GM19372 (cell line): ENCODE results near the gene RASL10B.
"Not testable (repeated sequence)": the region's sequence is repeated elsewhere in the genome, so short reads cannot be mapped to it uniquely, and the experiment has no call there.

Source experiments
- ATAC-seq: cut with Tn5 transposase; IDR thresholded peaks from one replicate; pipeline ENCODE4 v1.9.1; 2021; ENCODE audit warnings: mild to moderate bottlenecking, low read depth, moderate library complexity; ENCODE audit not compliant: unreplicated experiment

The RASL10B gene

DNA sequence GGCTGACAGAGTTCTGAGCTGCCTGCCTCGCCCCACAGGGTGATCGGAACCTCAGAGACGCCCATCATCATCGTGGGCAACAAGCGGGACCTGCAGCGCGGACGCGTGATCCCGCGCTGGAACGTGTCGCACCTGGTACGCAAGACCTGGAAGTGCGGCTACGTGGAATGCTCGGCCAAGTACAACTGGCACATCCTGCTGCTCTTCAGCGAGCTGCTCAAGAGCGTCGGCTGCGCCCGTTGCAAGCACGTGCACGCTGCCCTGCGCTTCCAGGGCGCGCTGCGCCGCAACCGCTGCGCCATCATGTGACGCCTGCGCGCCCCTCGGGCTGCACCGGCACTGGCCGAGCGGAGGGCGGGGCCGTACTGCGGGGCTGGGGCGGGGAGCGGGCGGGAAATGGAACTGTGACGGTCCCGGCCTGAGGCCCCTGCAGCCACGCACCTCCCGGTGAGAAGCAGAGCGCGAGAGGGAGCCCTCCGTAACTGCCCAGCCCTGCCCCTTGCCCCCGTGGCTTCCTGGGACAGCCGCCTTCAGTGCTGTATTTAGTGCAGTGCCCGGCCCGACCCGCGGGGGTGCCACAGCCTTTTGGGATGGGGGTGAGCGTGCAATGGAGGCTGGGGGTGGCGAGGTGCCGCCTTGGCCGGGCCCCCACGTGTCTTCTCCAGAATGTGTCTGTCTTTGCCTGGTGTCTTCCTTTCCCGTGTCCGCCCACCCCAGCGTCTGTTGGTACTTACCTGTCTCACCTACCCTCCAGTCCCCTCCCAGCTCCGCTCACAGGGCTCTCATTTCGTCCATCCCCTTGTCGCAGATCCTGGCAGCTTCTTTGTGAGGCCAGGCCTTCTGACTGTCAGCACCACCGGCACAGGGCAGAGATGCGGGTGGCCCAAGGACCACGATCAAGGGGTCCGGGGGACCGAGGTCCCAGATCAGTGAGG, 9.8 kb downstream of the RASL10B start:
- no peak for ATAC-seq

DNA sequence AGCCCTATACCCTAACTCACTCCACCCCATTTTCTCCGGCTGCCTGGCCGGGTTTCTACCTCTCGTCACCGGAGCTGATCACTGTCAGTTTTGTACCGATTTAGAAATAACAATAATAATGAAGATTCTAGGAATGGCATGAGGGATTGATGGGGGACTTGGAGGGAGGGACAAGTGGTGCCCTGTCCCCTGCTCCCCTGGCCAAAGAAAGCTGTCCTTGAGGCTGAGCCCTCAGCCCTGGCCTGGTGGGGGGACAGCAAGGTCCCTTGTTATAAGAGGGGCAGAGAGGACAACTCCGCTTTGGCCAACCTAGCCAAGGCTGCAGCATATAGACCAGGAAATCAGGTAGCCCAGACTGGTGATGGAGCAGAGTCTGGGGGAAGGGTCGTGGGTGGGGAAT, 11.1 kb downstream of the RASL10B start:
- no peak for ATAC-seq

DNA sequence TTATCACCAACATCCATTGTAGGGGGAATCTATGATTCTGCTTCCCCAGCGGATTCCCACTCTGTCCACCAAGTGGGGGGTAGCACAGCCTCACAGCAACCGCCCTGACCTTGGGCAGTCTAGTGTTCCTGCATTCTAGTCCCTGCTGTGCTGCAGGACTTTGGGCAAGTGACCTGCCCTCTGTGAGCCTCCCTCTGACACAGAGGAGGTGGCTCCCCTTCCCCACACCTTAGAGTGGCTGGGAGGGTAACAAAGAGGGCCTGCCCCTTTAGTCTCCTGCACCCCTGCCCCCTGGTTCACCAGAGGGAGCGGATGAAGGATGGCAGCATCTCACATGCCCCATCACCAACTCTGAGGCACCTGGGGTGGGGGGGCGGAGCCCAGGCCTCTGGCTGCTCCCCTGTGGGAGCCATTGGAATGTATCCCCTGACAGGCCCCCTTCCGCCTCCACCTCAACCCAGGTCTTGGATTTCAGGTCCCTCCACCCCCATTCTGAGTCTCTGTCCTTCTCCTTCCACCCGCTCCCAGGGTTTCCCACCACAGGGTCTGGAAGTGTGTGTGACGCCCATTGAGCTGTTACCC, 11.5 kb downstream of the RASL10B start:
- no peak for ATAC-seq

DNA sequence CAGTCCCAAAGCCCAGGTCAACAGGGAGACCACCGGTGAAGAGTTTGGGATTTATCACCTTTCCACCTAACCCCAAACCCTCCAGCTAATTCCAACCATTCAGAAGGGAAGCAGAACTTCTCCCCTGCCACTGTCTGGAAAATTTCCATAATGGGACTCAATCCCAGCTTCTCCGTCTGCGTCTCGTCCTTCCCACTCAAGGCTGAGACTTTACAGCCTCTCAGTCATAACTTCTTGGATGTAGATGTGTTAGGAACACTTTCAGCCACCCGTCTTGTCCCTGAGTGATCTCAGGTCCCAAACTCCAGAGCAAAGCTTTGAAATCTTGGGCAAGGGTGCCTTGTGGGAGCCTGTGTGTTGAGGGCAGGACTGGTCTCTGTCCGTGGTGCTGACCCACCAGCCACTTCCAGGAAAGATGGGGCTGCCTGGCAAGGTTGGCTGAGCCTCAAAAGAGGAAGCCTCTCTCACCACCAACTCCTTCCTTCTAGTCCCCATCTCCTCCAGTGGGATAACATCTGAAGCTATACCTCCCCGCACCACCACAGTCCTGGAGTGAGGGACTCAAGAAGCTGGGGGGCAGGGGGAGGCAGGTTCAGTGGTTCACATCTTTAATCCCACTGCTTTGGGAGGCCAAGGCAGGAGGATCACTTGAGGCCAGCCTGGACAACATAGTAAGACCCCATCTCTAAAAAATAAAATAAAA, 12.3 kb downstream of the RASL10B start:
- ATAC-seq = no peak

DNA sequence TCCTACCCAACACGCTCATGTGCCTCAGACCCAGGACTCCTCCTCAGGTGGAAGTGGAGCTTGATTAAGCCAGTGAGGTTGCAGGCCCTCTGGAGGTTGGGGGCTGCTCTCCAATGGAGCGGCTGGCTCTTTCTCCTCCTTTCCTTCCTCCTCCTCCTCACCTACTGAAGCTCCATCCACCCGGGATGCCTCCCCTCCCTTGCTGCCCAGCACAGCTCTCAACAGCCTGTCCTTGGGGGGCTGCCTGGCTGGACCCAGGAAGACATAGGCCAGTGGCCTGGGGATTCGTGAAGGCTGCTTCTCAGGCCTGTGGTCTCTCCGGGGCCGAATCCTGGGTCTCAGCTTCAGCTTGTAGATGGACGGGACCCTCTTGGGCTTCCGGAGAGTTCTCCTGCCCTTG, 13.4 kb downstream of the RASL10B start:
- ATAC-seq = no peak

DNA sequence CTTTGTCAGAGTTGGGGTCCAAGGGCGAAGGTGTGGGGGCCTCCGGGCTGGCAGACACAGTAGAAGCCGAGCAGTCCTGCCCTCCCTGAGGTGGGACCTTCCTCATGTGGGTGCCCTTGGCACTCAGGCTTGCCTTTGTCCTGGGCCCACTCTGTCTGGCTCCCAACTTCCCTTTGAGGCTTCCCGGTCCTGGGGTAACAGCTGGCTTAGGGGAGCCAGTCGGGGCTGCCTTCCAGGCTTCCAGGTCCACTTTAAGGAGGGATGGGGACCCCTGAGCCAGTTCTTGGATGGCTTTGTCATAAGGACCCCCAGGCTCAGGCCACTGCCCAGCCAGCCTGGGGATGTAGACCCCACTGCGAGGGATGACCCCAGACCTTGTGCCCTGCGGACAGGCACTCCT, 13.8 kb downstream of the RASL10B start:
- no peak for ATAC-seq

DNA sequence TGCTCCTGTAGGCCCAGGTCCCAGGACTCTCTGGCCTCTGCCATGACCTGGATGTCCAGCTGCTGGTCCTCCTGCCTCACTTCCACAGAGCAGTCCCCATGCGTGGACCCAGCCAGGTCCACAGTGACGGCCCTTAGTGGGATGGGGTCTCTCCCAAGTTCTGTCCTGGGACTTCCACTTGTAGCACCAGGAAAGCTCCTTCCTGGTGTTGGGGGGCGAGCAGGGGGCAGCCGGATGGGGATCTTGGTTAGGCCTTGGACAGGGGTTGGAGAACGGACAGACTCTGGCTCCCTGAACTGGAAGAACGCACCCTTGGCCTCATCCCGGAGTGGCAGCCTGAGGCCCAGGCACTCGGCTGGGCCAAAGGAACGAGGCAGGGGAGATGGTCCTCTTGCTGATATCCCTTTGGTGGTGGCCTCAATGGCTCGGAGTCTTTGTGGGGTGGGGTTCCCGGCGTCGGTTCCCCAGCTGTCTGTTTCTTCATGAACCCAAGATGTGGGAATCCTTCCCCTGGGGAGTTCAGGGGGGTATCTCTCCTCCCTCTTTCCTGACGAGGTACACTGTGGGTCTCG, 14.4 kb downstream of the RASL10B start:
- no peak for ATAC-seq

DNA sequence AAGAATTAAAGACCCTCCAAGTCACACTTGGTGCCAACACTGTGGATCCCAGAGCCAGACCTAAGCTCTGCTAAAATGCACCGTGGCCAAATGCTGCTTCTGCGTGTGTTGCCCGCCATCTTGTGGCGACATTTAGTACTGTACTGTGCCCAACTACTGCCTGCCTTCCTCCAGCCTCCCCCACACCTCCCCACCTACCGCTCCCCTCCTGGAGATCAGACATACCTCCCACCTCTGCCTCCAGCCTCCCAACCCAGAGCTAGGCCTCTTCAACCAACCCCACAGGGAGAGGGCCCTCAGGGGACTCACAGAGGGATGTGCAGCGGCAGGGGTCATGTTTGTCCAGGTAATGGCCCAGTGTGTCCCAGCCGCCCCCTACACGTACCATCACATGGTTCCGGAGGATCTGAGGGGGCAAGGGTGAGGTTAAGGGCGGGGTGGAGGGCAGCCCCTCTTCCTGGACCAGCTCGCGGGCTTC, 16.1 kb downstream of the RASL10B start:
- ATAC-seq = no peak

DNA sequence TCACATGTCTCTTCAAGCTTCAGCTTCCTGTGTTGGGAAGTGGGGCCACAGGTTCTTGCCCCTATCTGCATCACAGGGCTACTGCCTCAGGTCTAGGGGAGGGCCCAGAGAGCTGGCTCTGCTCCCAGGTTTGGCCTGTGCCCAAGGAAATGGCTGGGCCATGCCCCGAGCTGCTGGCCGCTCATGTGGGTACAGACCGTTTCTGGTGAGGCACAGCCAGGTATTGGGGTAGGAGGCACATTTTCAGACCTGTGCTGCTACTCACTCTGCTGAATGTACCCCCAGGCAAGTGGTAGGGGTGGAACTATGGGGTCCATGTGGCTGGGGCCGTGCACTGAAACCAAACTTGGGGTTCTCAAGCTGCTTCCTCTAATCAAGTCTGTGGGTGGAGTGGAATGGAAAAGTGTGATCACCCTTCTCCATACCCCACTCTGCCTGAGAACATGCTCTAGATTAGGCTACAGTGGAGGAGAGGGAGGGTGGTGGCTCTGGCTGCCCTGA, 17.0 kb downstream of the RASL10B start:
- no peak for ATAC-seq

DNA sequence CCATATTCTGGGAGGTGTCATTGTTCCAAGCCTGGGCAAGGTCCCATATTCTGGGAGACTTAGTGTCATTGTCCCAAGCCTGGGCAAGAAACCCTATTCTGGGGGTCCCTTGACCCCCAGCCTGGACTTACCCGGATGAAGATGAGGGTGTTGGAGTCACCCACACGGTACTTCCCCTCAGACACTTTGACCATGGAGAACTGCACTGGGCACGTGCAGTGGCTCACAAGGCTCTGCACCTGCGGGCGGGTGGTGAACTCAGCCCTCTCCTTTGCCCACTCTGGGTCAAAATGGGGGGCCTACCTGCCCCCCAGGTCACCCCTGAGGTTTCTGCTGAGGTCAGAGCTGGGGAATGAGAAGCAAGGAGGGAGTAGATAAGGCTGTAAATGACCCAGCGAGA, 17.5 kb downstream of the RASL10B start:
- ATAC-seq = no peak

DNA sequence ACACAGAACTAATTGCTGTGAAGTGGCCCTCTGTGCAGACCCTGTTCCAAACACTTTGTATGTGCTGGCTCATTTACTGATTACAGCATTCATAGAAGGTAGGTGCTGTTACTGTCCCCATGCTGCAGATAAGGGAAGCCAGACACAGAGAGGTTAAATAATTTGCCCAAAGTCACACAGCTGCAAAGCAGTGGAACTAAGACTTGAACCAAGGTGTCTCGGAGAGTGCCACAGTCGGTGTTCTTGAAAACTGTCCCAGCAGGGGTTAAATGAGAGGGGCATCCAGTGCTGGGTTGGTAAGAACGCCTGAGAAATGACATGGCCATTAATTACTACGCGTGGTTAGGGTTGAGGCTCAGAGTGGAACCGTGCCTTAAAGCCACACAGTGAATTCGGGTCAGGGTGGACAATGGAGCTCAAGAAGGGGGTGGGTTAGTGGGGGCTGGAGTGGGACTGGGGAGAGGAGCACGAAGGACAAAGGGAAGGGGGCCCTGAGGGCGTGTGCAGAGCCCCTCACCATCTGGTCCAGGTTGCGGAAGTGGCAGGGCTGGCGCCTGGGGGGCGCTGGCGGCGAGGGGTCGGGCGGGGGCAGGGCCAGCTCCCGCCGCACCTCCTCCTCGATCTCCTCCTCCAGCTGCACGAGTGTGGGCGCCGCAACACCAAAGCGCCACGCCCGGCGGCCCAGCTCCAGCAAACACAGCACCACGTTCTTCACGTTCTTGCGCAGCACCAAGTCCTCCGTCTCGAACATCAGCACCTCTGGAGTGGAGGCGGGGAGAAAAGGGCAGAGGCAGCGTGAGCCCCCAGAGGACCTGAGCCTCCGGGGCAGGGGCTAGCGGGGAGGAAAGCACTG, 18.3 kb downstream of the RASL10B start:
- no peak for ATAC-seq

DNA sequence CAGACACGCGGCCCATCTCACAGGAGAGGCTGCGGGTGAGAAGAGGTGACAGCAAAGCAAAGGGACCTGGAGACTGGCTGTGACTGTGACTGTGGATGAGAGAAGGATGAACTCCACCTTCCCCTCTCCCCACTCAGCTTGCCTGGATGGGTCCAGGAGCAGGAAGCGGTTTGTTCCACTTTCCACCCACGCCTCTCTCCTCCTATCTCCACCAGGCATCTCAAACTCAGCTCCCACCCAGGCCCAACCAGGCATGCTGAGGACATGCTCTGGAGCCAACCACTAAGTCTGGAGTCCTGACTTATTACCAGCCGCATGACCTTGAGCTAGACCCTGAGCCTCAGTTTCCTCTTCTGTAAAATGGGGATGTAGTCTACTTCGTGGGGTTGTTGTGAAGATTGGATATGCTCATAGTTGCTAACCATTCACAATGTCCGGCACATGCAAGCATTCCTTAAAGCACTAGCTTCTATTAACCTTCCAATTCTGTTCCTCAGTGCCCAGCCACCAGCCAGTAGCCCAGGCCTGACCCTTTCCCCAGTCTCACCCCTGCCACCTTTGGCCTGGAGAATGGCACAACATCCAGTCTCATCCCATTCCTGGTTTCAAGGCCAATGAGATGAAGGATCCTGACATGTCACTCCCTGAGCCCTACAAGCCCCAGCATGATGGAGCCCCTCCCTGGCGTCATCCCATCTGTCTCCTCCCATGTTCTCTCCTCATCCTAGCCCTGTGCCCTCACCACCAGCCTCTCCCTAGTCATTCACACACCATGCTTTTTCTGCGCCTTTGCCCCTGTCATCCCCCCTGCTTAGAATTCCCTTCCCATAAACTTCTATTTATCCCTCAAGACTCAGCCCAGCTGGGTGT, 19.3 kb downstream of the RASL10B start:
- ATAC-seq = no peak

DNA sequence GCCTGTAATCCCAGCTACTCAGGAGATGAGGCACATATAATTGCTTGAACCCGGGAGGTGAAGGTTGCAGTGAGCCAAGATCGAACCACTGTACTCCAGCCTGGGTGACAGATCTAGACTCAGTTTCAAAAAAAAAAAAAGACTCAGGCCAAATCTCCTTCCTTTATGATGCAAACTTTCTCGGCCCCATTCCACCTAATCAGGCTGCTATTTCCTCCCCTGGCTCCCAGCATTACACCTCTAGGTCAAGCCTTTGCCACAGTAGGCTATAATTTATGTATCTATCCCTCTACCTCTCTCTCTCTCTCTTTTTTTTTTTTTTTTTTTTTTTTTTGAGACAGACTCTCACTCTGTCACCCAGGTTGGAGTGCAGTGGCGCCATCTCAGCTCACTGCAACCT, 20.1 kb downstream of the RASL10B start:
- not testable (repeated sequence) for ATAC-seq

DNA sequence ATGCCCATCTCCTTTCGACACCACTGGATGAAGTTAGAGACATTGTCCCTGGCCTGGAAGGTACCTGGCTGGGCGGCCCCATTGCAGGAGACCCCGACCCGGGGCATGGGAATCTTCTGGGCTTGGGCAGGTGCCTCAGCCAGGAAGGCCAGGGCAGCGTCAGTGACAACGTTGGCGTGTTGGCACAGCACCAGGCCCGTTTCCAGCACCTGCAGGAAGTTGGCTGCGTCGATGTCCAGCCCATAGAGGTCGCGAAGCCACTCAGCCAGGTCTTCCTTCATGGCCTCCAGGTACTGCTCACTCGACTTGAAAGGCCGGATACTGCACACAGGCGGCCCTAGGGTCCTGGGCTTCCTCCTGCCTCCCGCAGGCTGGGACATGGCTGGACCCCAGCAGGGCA, 21.0 kb downstream of the RASL10B start:
- ATAC-seq = no peak

DNA sequence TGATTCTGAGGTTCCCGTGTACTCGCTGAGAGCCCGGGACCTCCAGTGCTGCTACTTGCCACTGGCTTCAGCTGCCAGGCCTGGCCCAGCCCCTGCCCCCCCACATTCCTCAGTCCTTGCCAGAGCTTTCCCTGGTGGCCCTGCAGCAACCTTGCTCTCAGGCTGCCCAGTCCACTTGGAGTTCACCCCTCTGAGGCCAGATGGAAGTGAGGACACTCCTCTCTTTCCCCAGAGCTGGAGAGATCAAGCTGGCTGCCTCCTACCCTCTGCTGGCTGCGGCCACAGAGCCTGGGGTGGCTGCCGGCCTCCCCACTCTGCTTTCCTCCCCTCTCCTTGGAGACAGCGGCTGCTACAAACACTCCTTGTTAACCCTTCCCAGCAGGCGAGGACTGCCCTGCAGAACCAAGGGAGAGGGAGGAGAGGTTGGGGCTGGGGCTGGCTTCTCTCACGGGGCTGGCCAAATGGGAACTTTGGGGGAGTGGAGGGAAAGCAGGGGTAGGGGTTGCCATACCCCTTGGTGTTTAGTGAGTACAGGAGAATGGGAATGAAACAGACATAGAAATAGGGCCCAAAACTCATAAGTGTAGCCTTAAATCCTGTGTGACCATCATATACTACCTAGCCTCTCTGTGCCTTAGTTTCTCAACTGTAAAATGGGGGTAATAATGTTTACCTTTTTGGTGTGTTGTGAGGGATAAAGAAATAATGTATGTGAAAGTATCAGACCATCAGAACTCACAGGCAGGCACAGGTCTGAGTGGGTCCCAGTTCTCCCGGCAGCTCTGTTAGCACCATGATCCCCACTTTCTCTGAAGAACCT, 21.7 kb downstream of the RASL10B start, which contains the start of gene GAS2L2:
Gene GAS2L2 (minus strand): TSS at position 295 of the 820 bp plus-strand sequence. CDS start 389 bp downstream, outside the sequence.
- ATAC-seq = no peak

DNA sequence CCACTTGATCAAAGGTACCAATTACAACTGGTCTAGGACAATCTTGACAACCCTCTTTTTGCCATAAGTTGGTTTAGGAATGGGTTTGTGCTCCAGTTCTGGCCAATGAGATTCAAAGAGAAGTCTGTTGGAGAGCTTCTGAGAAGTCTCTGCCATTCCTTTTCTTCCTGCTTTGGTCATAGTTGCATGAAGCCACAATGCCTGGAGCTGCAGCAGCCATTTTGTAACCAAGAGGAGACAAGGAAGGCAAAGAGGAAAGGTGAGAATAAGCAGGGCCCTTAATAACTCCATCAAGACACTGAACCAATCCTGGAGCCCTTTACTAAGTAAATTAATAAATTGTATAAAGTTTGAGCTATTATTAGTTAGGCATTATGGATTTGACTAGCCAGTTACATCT, 25.8 kb downstream of the RASL10B start:
- ATAC-seq = no peak

DNA sequence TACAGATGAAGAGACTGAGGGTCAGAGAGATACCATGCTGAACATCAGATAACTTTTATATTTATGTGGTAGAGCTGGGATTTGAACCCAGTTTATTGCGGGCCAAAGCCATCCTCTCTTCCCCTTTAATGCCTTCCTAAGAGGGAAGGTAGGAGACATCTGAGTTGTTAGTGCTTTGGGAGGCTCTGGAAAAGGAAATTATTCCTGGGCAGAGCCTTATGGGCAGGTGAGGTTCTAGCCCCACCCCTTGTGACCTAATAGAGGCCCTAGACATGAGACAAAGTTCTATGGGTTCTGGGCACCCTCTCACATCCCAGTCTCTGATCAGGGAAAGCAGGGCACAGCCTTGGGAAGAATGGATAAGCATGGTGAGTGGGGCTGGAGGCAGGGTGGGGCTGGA, 29.1 kb downstream of the RASL10B start, which contains the start of gene C17orf50:
Gene C17orf50 (plus strand): TSS at position 301 of the 400 bp plus-strand sequence. CDS start 55 bp downstream, at position 356.
- ATAC-seq = no peak

DNA sequence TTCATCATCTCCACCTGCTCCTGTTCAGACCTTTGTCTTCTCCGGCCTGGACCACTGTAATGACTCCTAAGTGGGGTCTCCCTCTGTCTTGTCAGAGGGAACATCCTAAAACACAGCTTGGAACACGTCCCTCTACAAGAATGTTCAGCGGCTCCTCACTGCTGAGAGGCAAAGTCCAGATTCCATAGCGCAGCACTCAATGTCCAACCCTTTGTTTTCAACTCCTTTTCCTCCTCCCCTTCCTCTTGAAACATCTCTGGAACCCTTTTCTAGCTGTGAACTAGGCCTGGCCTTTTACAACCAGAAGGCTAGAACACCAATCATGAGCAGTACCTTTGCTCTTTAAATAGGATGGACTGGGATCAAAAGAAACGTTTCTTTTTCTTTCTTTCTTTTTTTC, 30.2 kb downstream of the RASL10B start:
- no peak for ATAC-seq
